ENCODE measurements around the gene FBXW5.

DNA sequence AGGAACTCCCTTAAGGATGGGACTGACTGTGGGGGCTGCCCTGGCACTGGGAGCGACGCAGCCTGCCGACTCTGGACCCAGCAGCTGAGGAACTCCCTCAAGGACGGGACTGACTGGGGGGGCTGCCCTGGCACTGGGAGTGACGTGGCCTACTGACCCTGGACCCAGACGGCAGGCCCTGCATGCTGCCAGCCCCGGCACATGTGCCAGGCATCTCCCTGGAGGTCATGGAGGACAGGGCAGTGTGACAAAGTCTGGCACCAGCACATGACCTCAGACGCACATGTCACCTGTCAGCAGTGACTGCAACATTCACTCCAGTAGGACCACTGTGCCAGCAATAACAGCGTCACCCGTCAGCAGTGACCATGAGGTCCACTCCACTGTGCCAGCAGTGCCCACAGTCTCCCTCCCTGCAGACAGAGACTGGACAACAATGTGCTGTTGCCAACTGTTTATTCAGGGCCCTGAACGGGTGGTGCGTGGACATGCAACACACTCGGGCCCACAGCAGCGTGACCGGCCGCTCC, 4.5 kb downstream of the FBXW5 start:
- no peak for TF ChIP-seq POLR2A (IDR thresholded peaks at IDR 0.05)
- TF ChIP-seq, protein P1, sequence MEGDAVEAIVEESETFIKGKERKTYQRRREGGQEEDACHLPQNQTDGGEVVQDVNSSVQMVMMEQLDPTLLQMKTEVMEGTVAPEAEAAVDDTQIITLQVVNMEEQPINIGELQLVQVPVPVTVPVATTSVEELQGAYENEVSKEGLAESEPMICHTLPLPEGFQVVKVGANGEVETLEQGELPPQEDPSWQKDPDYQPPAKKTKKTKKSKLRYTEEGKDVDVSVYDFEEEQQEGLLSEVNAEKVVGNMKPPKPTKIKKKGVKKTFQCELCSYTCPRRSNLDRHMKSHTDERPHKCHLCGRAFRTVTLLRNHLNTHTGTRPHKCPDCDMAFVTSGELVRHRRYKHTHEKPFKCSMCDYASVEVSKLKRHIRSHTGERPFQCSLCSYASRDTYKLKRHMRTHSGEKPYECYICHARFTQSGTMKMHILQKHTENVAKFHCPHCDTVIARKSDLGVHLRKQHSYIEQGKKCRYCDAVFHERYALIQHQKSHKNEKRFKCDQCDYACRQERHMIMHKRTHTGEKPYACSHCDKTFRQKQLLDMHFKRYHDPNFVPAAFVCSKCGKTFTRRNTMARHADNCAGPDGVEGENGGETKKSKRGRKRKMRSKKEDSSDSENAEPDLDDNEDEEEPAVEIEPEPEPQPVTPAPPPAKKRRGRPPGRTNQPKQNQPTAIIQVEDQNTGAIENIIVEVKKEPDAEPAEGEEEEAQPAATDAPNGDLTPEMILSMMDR (IDR thresholded peaks at IDR 0.05) = no peak

Measured in suprapubic skin (tissue), 3 donors.